ENCODE data around the gene CBY1. TPM values are rescaled to one million over a fixed set of nuclear protein-coding genes. Genes with fewer than 3 reads are reported as not detected.
A peak's percentile ranks its signal among the peaks of the same experiment; 100 is the strongest.

The CBY1 gene
- 21.8 and 23.4 TPM in 2 replicates for polyA plus RNA-seq (2012; rRNA removed)
- polyA plus RNA-seq (2012; cell fraction: cytosol; rRNA removed) = 24.6 and 27.2 TPM in 2 replicates
- polyA plus RNA-seq (2012; cell fraction: nucleus; rRNA removed) = 14.2 and 14.9 TPM in 2 replicates

DNA sequence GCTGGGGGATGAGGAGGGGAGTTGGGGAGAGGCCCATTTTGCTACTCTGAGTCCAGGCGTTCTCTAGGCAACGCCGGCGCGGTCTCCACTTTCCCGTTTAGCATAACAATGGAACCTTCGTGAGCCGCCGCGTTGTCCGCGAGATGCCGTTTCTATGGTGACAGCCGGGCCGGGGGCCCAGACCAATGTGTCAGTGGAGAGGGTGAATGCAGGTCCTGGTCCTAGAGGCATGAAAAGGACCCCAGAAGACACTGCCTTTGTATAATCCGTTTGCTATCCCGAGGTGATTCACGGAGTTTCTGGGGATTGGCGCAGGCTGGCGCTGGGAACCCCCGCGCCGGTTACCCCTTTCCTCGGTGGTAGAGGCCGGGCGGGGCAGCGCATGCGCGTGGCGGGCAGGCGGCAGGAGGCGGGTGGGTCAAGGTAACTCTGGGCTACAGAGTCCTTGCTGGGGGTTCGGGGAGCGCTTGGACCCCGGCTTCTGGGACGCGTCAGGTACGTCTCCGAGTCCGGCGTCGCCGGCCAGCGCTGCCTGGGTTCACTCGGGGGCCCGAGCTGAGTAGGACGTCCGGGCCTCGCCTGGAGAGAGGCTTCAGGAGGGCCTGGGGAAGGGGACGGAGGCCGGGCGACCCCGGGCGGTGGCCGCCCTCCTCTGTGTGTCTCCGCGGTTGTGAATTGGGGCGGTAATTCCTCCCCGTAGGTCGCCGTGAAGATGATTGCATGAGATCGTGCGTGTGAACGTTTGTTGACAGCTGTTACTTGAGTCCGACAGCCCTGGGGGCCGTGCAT lies at the start of gene CBY1, which contains the start of gene FAM227A:
TSS of gene CBY1 (plus strand) at position 383 of the 789 bp plus-strand sequence. CDS start 11,417 bp downstream, outside the sequence.
TSS of gene FAM227A (minus strand) at position 137 of the 789 bp plus-strand sequence. CDS start 6,224 bp downstream, outside the sequence.
- Histone ChIP-seq H3K27ac (ENCODE audit: low read depth in 2 of 2, low read length in 1 of 2) (peak within 1 kb of the TSS; percentile 88 to 93), H3K4me1 (ENCODE audit: control insufficient read depth in 1 of 2, insufficient read depth in 2 of 2, low read depth in 1 of 2, low read length in 1 of 2) (peaks cover 0 to 5% of the 10 kb centered on the region in 2 experiments; a peak in 1 of 4 replicates), H3K27me3 (ENCODE audit: insufficient read depth) (no peaks in the 10 kb centered on the region), H3K9me3 (no peaks in the 10 kb centered on the region), H3K9ac (peak within 1 kb of the TSS; percentile 87), H3K4me3 (ENCODE audit: low read depth in 2 of 2, low read length in 1 of 2) (peak within 1 kb of the TSS; percentile 72 to 74), H4K20me1 (ENCODE audit: insufficient read depth) (no peaks in the 10 kb centered on the region), H3K9me2 (no peaks in the 10 kb centered on the region), H3K4me2 (peak within 1 kb of the TSS; percentile 81), H3K36me3 (replicated peaks in 1 of 2; ENCODE audit: control insufficient read depth in 1 of 2, insufficient read depth in 2 of 2, low read length in 1 of 2) (no peaks in the 10 kb centered on the region), H2AFZ (ENCODE audit: low read depth) (peak within 1 kb of the TSS; percentile 86), H3F3A (replicated peaks; ENCODE audit: insufficient read depth) (no peaks in the 10 kb centered on the region), H3K79me2 (ENCODE audit: insufficient read depth) (peaks cover 19% of the 10 kb centered on the region)
- DNase-seq = peak; percentile 93
- TF ChIP-seq, protein P1, sequence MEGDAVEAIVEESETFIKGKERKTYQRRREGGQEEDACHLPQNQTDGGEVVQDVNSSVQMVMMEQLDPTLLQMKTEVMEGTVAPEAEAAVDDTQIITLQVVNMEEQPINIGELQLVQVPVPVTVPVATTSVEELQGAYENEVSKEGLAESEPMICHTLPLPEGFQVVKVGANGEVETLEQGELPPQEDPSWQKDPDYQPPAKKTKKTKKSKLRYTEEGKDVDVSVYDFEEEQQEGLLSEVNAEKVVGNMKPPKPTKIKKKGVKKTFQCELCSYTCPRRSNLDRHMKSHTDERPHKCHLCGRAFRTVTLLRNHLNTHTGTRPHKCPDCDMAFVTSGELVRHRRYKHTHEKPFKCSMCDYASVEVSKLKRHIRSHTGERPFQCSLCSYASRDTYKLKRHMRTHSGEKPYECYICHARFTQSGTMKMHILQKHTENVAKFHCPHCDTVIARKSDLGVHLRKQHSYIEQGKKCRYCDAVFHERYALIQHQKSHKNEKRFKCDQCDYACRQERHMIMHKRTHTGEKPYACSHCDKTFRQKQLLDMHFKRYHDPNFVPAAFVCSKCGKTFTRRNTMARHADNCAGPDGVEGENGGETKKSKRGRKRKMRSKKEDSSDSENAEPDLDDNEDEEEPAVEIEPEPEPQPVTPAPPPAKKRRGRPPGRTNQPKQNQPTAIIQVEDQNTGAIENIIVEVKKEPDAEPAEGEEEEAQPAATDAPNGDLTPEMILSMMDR (IDR thresholded peaks at IDR 0.05) = no peak
- TF ChIP-seq, protein P2, sequence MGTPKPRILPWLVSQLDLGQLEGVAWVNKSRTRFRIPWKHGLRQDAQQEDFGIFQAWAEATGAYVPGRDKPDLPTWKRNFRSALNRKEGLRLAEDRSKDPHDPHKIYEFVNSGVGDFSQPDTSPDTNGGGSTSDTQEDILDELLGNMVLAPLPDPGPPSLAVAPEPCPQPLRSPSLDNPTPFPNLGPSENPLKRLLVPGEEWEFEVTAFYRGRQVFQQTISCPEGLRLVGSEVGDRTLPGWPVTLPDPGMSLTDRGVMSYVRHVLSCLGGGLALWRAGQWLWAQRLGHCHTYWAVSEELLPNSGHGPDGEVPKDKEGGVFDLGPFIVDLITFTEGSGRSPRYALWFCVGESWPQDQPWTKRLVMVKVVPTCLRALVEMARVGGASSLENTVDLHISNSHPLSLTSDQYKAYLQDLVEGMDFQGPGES (IDR thresholded peaks at IDR 0.05; ENCODE audit: low read depth, low read length) = no peak
- TF ChIP-seq CHD2 (IDR thresholded peaks at IDR 0.05; ENCODE audit: low read length, partially characterized antibody) (peak; percentile 17), FOXJ3 (CRISPR knock-in tag; IDR thresholded peaks at IDR 0.05) (no peak), RFX5 (IDR thresholded peaks at IDR 0.05; ENCODE audit: low read length) (no peak), MXI1 (IDR thresholded peaks at IDR 0.05; ENCODE audit: low read depth, low read length) (peak; percentile 60; the same call in 1 of the 2 replicates), ELF1 (IDR thresholded peaks at IDR 0.05) (no peak), POLR2AphosphoS5 (IDR thresholded peaks at IDR 0.05; ENCODE audit: low read depth, low read length) (no peak), SIN3A (IDR thresholded peaks at IDR 0.05; ENCODE audit: borderline replicate concordance, low read depth, low read length) (no peak), NFIC (IDR thresholded peaks at IDR 0.05; ENCODE audit: borderline replicate concordance) (no peak), GABPA (IDR thresholded peaks at IDR 0.05; ENCODE audit: low read depth) (no peak), NRF1 (IDR thresholded peaks at IDR 0.05; ENCODE audit: low read depth, low read length) (peak; percentile 78)
- TF ChIP-seq, protein P3, sequence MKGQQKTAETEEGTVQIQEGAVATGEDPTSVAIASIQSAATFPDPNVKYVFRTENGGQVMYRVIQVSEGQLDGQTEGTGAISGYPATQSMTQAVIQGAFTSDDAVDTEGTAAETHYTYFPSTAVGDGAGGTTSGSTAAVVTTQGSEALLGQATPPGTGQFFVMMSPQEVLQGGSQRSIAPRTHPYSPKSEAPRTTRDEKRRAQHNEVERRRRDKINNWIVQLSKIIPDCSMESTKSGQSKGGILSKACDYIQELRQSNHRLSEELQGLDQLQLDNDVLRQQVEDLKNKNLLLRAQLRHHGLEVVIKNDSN (IDR thresholded peaks at IDR 0.05; ENCODE audit: borderline replicate concordance, low read depth) = no peak
- TF ChIP-seq, protein P4, sequence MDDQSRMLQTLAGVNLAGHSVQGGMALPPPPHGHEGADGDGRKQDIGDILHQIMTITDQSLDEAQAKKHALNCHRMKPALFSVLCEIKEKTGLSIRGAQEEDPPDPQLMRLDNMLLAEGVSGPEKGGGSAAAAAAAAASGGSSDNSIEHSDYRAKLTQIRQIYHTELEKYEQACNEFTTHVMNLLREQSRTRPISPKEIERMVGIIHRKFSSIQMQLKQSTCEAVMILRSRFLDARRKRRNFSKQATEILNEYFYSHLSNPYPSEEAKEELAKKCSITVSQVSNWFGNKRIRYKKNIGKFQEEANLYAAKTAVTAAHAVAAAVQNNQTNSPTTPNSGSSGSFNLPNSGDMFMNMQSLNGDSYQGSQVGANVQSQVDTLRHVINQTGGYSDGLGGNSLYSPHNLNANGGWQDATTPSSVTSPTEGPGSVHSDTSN (IDR thresholded peaks at IDR 0.05) = no peak
- CTCF ChIA-PET = no interaction called here
- WGBS (ENCODE audit: low lambda C conversion rate) = 4% methylated on average over 10 of the region's 66 CpGs
- POLR2A ChIA-PET = no interaction called here

All from SK-N-SH (cell line).